Skeletal muscle satellite cell (primary cell): ENCODE data around the gene AHI1.

Experiments used
- H3K27me3 ChIP-seq: 2 replicates; pipeline ENCODE4 v1.7.0; 2013; ENCODE audit warnings: low read length; ENCODE audit not compliant: control insufficient read depth, insufficient read depth
- H3K36me3 ChIP-seq: 2 replicates; pipeline ENCODE4 v1.7.0; 2013; ENCODE audit warnings: mild to moderate bottlenecking, control low read depth, low read length; ENCODE audit not compliant: insufficient read depth
- H3K4me1 ChIP-seq: 2 replicates; pipeline ENCODE4 v1.7.0; 2013; ENCODE audit warnings: low read length; ENCODE audit not compliant: control insufficient read depth, insufficient read depth
- H3K4me2 ChIP-seq: 2 replicates; pipeline ENCODE4 v1.7.0; 2013; ENCODE audit warnings: mild to moderate bottlenecking, low read length
- H3K4me3 ChIP-seq: 2 replicates; pipeline ENCODE4 v1.7.0; 2013; ENCODE audit warnings: low read length
- H3K9ac ChIP-seq: 2 replicates; pipeline ENCODE4 v1.7.0; 2013; ENCODE audit warnings: mild to moderate bottlenecking, low read depth, low read length, moderate library complexity
- H3K9me3 ChIP-seq: replicated peaks from 2 replicates; pipeline ENCODE4 v1.7.0; 2013; ENCODE audit warnings: mild to moderate bottlenecking, control low read depth, low read length

The AHI1 gene

GRCh38 chr6:135267085-135267484, 230.5 kb downstream of the AHI1 start:
- H3K27me3 ChIP-seq: no peaks in the 10 kb centered on the region
- no peaks in the 10 kb centered on the region for H3K36me3 ChIP-seq
- H3K4me2 ChIP-seq: no peak overlapping the region
- H3K9ac ChIP-seq: no peak overlapping the region
- no peak overlapping the region for H3K4me3 ChIP-seq
- H3K9me3 ChIP-seq: no peaks in the 10 kb centered on the region
- no peaks in the 10 kb centered on the region for H3K4me1 ChIP-seq

GRCh38 chr6:135266675-135267074, 230.9 kb downstream of the AHI1 start:
- H3K4me2 ChIP-seq: no peak overlapping the region
- H3K36me3 ChIP-seq: no peaks in the 10 kb centered on the region

GRCh38 chr6:135265278-135265677, 232.3 kb downstream of the AHI1 start:
- Histone ChIP-seq H3K9me3 (no peaks in the 10 kb centered on the region), H3K9ac (no peak overlapping the region), H3K4me1 (no peaks in the 10 kb centered on the region), H3K4me2 (no peak overlapping the region), H3K4me3 (no peak overlapping the region), H3K36me3 (no peaks in the 10 kb centered on the region), H3K27me3 (no peaks in the 10 kb centered on the region)

More at GRCh38 chr6:135266675-135267074, 230.9 kb downstream of the AHI1 start:
- no peak overlapping the region for H3K9ac ChIP-seq
- H3K4me3 ChIP-seq: no peak overlapping the region
- no peaks in the 10 kb centered on the region for H3K9me3 ChIP-seq
- H3K4me1 ChIP-seq: no peaks in the 10 kb centered on the region
- H3K27me3 ChIP-seq: no peaks in the 10 kb centered on the region

DNA sequence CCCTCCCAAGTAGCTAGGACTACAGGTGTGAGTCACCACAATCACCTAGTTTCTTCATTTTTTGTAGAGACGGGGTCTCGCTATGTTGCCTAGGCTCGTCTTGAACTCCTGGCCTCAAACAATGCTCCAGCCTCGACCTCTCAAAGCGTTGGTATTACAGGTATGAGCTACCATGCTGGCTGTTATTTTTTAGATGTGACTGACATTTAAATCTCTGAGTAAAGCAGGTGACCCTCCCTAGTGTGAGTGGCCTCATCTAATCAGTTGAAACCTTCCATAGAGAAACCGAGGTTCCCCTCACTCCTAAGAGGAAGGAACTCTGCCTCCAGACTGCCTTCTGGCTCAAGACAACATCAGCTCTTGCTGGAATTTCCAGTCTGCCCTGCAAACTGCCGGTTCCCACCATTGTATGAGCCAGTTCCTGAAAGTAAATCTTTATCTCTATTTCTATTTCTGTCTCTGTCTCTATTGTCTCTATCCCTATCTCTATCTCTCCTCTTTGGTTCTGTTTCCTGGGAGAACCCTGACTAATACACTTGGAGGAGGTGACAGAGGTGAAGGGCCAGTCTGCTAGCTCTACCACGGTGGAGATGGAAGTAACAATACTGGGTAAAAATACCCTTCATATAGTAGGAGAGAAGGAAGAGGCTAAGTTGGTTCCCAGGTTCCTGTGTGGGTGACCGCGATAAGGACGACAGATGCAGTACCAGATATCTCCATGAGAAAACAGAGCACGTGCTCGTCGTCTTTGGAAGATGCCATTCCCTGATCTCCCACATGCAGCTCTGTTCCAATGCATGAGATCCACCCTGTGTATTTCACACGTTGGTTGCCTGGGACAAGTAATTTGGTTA, 235.4 kb downstream of the AHI1 start:
- no peaks in the 10 kb centered on the region for H3K27me3 ChIP-seq
- no peaks in the 10 kb centered on the region for H3K4me1 ChIP-seq
- no peak overlapping the region for H3K9ac ChIP-seq
- H3K9me3 ChIP-seq: no peaks in the 10 kb centered on the region
- H3K4me2 ChIP-seq: no peak overlapping the region
- no peak overlapping the region for H3K4me3 ChIP-seq
- H3K36me3 ChIP-seq: no peaks in the 10 kb centered on the region

GRCh38 chr6:135260612-135261011, 236.9 kb downstream of the AHI1 start:
- Histone ChIP-seq H3K27me3 (no peaks in the 10 kb centered on the region), H3K9me3 (no peaks in the 10 kb centered on the region), H3K4me1 (no peaks in the 10 kb centered on the region), H3K9ac (no peak overlapping the region), H3K4me3 (no peak overlapping the region), H3K36me3 (no peaks in the 10 kb centered on the region), H3K4me2 (no peak overlapping the region)

DNA sequence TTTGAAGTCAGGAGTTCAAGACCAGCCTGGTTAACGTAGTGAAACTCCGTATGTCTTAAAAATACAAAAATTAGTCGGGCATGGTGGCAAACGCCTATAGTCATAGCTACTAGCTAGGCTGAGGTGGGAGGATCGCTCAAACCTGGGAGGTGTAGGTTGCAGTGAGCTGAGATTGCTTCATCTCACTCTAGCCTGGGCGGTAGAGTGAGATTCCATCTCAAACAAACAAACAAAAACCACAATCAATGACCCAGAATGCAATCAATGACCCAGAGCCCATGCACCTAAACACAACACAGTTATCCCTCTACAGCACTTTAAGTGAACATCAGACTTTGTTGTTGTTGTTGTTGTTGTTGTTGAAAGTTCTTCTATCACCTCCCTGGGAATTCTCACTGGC, 238.6 kb downstream of the AHI1 start:
- Histone ChIP-seq H3K36me3 (no peaks in the 10 kb centered on the region), H3K4me2 (no peak overlapping the region), H3K4me1 (no peaks in the 10 kb centered on the region), H3K27me3 (no peaks in the 10 kb centered on the region), H3K9ac (no peak overlapping the region), H3K4me3 (no peak overlapping the region), H3K9me3 (no peaks in the 10 kb centered on the region)

DNA sequence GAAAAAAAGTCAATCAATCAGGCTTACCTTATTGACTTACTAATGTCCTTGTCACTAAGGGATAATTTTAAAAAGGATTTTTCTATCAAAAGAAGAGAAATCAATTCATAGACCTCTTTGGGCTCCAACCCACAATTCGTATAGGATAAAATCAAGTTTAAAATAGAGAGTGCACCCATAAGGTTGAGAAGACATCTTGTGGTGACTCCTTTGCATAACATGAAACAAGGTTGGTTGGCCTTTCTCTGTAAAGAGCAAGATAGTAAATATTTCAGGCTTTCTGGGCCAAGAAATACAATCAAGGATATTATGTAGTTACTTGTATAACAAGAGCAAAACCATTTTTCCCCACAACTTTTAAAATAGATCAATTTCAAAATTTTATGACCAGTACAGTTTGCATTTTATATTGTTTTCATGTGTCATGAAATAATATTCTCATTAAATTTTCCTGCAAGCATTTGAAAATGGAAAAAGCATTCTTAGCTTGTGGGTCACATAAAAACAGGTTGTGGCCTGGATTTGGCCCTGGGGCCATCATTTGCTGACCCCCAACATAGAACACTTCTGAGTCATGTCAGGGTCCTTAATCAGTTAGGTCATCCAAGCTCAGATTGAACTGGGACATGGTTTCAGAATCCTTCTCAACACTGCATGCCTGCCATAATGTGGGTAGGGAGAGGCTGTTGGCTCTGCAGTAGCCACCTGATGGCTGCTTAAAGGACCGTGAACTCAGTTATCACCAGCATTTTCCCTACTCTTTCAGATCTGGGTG, 239.7 kb downstream of the AHI1 start:
- Histone ChIP-seq H3K9ac (no peak overlapping the region), H3K9me3 (no peaks in the 10 kb centered on the region), H3K4me3 (no peak overlapping the region), H3K27me3 (no peaks in the 10 kb centered on the region), H3K4me2 (no peak overlapping the region), H3K4me1 (no peaks in the 10 kb centered on the region), H3K36me3 (no peaks in the 10 kb centered on the region)

- Histone ChIP-seq H3K4me3 (no peak overlapping the region), H3K27me3 (no peaks in the 10 kb centered on the region), H3K9ac (no peak overlapping the region), H3K36me3 (no peaks in the 10 kb centered on the region), H3K4me2 (no peak overlapping the region), H3K4me1 (no peaks in the 10 kb centered on the region), H3K9me3 (no peaks in the 10 kb centered on the region)
Measured at GRCh38 chr6:135256866-135257265, 240.7 kb downstream of the AHI1 start.

DNA sequence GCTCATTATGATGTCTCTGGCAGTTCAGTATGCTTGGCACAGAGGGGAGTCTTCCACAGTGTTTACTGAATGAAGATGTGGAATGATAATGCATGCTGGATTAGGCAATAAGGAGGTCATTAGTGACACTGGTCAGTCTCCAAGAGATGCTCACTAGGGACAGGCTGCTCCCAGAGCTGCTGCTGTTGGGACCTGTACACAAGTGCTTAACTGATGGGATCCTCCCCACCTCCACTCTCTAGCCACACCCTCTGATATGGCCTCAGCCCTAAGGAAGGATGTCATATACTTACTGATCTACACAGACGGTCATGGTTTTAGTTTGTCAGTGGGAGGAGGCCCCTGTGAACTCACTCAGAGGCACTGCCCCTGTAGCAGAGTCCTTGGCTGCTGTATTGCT, 243.1 kb downstream of the AHI1 start:
- no peak overlapping the region for H3K4me3 ChIP-seq
- no peaks in the 10 kb centered on the region for H3K9me3 ChIP-seq
- H3K36me3 ChIP-seq: no peaks in the 10 kb centered on the region
- no peaks in the 10 kb centered on the region for H3K4me1 ChIP-seq
- H3K27me3 ChIP-seq: no peaks in the 10 kb centered on the region
- no peak overlapping the region for H3K4me2 ChIP-seq
- H3K9ac ChIP-seq: no peak overlapping the region

DNA sequence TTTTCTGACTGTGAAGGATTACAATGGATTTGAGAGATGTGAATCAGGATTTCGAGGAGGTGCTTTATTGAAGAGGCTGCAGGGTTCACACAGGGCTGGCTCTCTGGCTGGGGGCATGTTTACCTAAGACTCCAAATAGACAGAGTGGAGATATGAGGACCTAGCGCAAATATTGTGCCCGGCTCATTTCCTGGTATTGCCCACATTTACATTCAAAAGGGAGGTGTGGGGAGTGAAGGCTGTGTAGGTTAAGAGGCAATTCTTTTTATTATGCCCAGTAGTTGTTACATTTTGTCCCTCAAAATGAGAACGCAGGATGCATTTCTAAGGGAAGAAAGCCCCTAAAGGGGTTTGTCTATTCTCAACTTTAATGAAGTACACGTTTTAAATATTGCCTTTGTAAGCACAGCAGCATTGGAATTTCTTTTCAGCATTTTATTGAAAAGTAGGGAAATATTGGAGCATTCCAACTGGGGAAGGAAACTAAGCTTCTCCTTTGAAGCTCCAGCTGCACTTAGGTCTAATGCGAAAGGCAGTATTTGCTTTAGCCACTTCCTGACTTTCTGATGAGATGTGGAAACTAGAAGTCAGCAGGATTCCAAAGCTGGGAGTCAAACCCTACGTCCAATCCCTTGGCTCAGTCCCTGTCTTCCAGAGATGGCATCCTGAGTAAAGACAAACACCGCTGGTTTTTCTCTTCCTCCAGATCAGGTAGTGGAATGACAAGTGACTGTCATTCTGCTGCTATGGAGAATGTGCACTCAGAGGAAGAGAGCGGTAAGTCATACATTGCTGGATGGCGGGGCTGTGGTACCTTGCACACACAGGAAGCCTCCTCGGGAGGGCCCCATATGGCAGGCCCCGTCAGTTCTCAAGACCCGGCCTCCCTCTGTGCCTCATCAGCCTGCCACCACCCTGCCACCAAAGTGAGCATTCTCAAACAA, 245.8 kb downstream of the AHI1 start:
- H3K36me3 ChIP-seq: no peaks in the 10 kb centered on the region
- H3K4me2 ChIP-seq: no peak overlapping the region
- H3K4me3 ChIP-seq: no peak overlapping the region
- H3K4me1 ChIP-seq: no peaks in the 10 kb centered on the region
- H3K9ac ChIP-seq: no peak overlapping the region
- H3K27me3 ChIP-seq: no peaks in the 10 kb centered on the region
- H3K9me3 ChIP-seq: no peaks in the 10 kb centered on the region
